SK-N-MC (cell line): ENCODE measurements around the gene SHROOM3.

Experiments
- EZH2 ChIP-seq: fragments of 200-600 bp; sonication (generic); IDR thresholded peaks from one replicate; pipeline ENCODE4 v1.6.1; 2017; ENCODE audit warnings: antibody characterized with exemption
- FOXP2 ChIP-seq: optimal IDR thresholded peaks from 2 replicates; pipeline ENCODE3; 2011; ENCODE audit warnings: mild to moderate bottlenecking, moderate library complexity; ENCODE audit not compliant: insufficient read depth; ENCODE audit errors: extremely low read length, control extremely low read depth
- POLR2AphosphoS5 ChIP-seq: IDR thresholded peaks from 2 replicates; pipeline ENCODE4 v1.6.1; 2012; ENCODE audit warnings: mild to moderate bottlenecking, low read depth, low read length, borderline replicate concordance

DNA sequence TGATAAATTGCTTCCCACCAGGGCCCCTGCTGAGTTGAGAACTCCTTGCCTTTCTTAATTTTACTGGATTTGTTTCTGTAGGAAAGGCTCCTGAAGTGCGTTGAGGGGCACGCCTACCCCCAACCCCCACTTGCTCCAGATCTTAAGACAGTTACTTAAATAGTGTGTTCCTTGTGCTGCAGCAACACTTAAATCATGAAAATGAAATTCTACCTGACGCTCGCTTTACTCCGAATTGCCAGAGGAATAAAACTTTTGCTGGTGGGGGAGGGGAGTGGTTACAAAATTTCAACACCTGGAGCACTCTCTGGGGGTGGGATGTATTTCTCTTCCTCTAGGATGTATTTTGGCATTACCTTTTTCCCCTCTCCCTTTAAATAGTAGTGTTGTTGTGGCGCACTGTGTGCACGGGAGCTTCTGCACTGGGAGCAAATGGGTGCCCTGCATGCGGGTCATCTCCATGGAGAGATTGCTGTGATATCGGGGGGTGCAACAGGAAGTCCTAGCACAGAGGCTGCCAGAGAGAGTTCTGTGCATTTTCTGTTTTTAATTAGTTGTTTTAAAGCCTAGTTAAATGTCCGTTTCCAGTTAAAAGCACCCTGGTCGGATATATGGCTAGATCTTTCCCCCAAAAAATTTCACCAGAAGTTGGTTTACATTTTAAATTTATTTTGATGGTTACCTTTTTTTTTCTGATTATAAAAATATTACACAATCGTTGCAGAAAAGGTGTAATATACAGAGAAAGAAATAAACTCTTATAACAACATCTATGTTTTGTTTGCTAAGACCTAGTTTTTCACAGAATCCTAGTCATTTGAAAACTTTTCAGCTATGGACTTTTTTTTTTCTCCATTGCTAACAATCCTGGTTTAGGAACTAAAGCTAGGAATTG is 255.2 kb downstream of the SHROOM3 start:
- TF ChIP-seq EZH2 (no peak), POLR2AphosphoS5 (no peak), FOXP2 (no peak)
